OCI-LY1 (cell line): ENCODE results near the gene GCM1.

ENCODE experiments used
- H2AFZ ChIP-seq: fragments of 200-600 bp; sonication (generic), shearing (Covaris generic); 2 replicates; pipeline ENCODE4 v1.6.0; 2014; ENCODE audit warnings: antibody characterized with exemption, mild to moderate bottlenecking, low read length
- H3F3A ChIP-seq: fragments of 200-600 bp; sonication (generic), shearing (Covaris generic); 2 replicates; pipeline ENCODE4 v1.6.0; 2014; ENCODE audit warnings: mild to moderate bottlenecking, antibody characterized with exemption, low read length, moderate library complexity; ENCODE audit not compliant: insufficient read depth
- H3K27ac ChIP-seq: fragments of 200-600 bp; sonication (generic); 2 replicates; pipeline ENCODE4 v1.5.1; 2014; ENCODE audit warnings: low read length, mixed run types, mild to moderate bottlenecking, low read depth; ENCODE audit not compliant: poor library complexity, severe bottlenecking
- H3K27me3 ChIP-seq: fragments of 200-600 bp; sonication (generic); 2 replicates; pipeline ENCODE4 v1.6.0; 2014; ENCODE audit warnings: antibody characterized with exemption, mild to moderate bottlenecking, low read length, moderate library complexity; ENCODE audit not compliant: insufficient read depth
- H3K36me3 ChIP-seq: fragments of 200-600 bp; sonication (generic); 2 replicates; pipeline ENCODE4 v1.6.1; 2014; ENCODE audit warnings: mild to moderate bottlenecking, antibody characterized with exemption, low read length, moderate library complexity, mixed read lengths; ENCODE audit not compliant: insufficient read depth
- H3K4me1 ChIP-seq: fragments of 200-600 bp; sonication (generic); 2 replicates; pipeline ENCODE4 v1.5.1; 2014; ENCODE audit warnings: mild to moderate bottlenecking, low read length, moderate library complexity; ENCODE audit not compliant: insufficient read depth, severe bottlenecking
- H3K4me2 ChIP-seq: fragments of 200-600 bp; sonication (generic), shearing (Covaris generic); 2 replicates; pipeline ENCODE4 v1.6.1; 2014; ENCODE audit warnings: low read length
- H3K4me3 ChIP-seq: fragments of 200-600 bp; sonication (generic); 2 replicates; pipeline ENCODE4 v1.5.1; 2014; ENCODE audit warnings: low read length, low read depth, mild to moderate bottlenecking, mixed read lengths; ENCODE audit not compliant: poor library complexity, severe bottlenecking
- H3K79me2 ChIP-seq: fragments of 200-600 bp; shearing (Covaris generic); 2 replicates; pipeline ENCODE4 v1.6.1; 2016; ENCODE audit warnings: mixed run types, low read length, mixed read lengths; ENCODE audit not compliant: insufficient read depth
- H3K9ac ChIP-seq: fragments of 200-600 bp; sonication (generic), shearing (Covaris generic); 2 replicates; pipeline ENCODE4 v1.6.1; 2014; ENCODE audit warnings: mild to moderate bottlenecking, low read length, mixed read lengths
- H3K9me2 ChIP-seq: fragments of 200-600 bp; sonication (generic), shearing (Covaris generic); 2 replicates; pipeline ENCODE4 v1.6.1; 2014; ENCODE audit warnings: low read depth, mild to moderate bottlenecking, low read length, mixed read lengths
- H3K9me3 ChIP-seq: fragments of 200-600 bp; shearing (Covaris generic); 2 replicates; pipeline ENCODE4 v1.6.1; 2014; ENCODE audit warnings: low read length, mixed read lengths
- H4K20me1 ChIP-seq: fragments of 200-600 bp; sonication (generic), shearing (Covaris generic); 2 replicates; pipeline ENCODE4 v1.6.0; 2016; ENCODE audit warnings: mild to moderate bottlenecking, low read length; ENCODE audit not compliant: insufficient read depth
- CTCF ChIP-seq: fragments of 200-600 bp; sonication (generic), shearing (Covaris generic); IDR thresholded peaks from 2 replicates; pipeline ENCODE4 v1.5.1; 2017; ENCODE audit warnings: mild to moderate bottlenecking, antibody characterized with exemption, low read length, moderate library complexity, mixed read lengths
- EZH2 ChIP-seq: fragments of 200-600 bp; sonication (generic), shearing (Covaris generic); IDR thresholded peaks from 2 replicates; pipeline ENCODE4 v1.8.0; 2017; ENCODE audit warnings: borderline replicate concordance, mixed run types, mild to moderate bottlenecking, antibody characterized with exemption, low read length, moderate library complexity, mixed read lengths

Gene GCM1

GRCh38 chr6:53086302-53086701 lies 62.3 kb downstream of the GCM1 start:
- Histone ChIP-seq H3K36me3 (peaks cover 85% of the 10 kb centered on the region), H3F3A (no peaks in the 10 kb centered on the region), H3K4me2 (no peak overlapping the region), H3K27ac (no peak overlapping the region), H3K79me2 (no peaks in the 10 kb centered on the region), H3K27me3 (no peaks in the 10 kb centered on the region), H3K4me1 (no peaks in the 10 kb centered on the region), H3K9me2 (no peaks in the 10 kb centered on the region), H3K9ac (no peak overlapping the region), H3K4me3 (no peak overlapping the region), H2AFZ (no peak overlapping the region), H4K20me1 (no peaks in the 10 kb centered on the region), H3K9me3 (no peaks in the 10 kb centered on the region)
- TF ChIP-seq EZH2 (no peak), CTCF (no peak)

- no peaks in the 10 kb centered on the region for H4K20me1 ChIP-seq
- H3F3A ChIP-seq = no peaks in the 10 kb centered on the region
- no peak for TF ChIP-seq EZH2
- no peak for TF ChIP-seq CTCF
- H3K9ac ChIP-seq = no peak overlapping the region
- no peak overlapping the region for H3K27ac ChIP-seq
- peaks cover 80% of the 10 kb centered on the region for H3K36me3 ChIP-seq
- H3K4me2 ChIP-seq = no peak overlapping the region
- no peaks in the 10 kb centered on the region for H3K4me1 ChIP-seq
- no peak overlapping the region for H3K4me3 ChIP-seq
- no peaks in the 10 kb centered on the region for H3K9me2 ChIP-seq
- no peaks in the 10 kb centered on the region for H3K79me2 ChIP-seq
- no peak overlapping the region for H2AFZ ChIP-seq
- no peaks in the 10 kb centered on the region for H3K27me3 ChIP-seq
- no peaks in the 10 kb centered on the region for H3K9me3 ChIP-seq
Observed at GRCh38 chr6:53080813-53081212, 67.8 kb downstream of the GCM1 start.
